ENCODE data around the gene BARHL2. TPM values are rescaled to one million over a fixed set of nuclear protein-coding genes. Genes with fewer than 3 reads are reported as not detected.

The BARHL2 gene
- total RNA-seq, 2 donors from 2014 or later, result not detected

GRCh38 chr1:90712915-90713730 lies 4.0 kb downstream of the BARHL2 start:
- no peak for DNase-seq
- intact Hi-C loops (cut with DNase I), result no loop called here
- no peak for ATAC-seq

- ATAC-seq (no peak), DNase-seq (no peak)
- intact Hi-C loops (cut with DNase I), result no loop called here
These were observed 4.8 kb downstream of the BARHL2 start for GRCh38 chr1:90712153-90712856.

- intact Hi-C loops (cut with DNase I), result no loop called here
- ATAC-seq, result no peak
- no peak for DNase-seq
These were observed 5.4 kb downstream of the BARHL2 start for GRCh38 chr1:90711696-90712095.

- DNase-seq, result no peak
- intact Hi-C loops (cut with DNase I), result no loop called here
- ATAC-seq, result no peak
These were observed 6.2 kb downstream of the BARHL2 start for GRCh38 chr1:90710579-90711536.

GRCh38 chr1:90709535-90709934 lies 7.6 kb downstream of the BARHL2 start:
- ATAC-seq, result no peak
- DNase-seq, result no peak
- intact Hi-C loops (cut with DNase I), result no loop called here

DNA sequence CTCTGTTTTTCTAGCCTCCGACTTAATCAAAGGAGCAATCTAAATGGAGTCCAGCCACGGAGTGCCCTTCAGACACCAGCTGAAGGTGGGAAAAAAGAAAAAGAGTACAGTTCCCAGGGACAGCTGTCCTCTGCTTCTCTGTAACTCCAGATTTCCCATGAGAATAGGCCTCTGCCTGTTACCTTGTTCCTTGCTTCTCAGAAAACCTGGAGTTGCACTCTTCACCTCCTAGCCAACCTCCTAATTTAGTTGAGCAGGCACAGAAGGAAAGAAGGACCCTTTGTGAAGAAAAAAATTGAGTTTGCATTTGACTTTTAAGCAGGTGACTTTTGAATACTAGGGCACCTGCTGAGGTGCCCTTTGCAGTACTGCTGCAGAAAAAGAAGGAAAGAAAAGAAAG lies 8.3 kb downstream of the BARHL2 start:
- DNase-seq, result no peak
- no peak for ATAC-seq
- intact Hi-C loops (cut with DNase I), result no loop called here

DNA sequence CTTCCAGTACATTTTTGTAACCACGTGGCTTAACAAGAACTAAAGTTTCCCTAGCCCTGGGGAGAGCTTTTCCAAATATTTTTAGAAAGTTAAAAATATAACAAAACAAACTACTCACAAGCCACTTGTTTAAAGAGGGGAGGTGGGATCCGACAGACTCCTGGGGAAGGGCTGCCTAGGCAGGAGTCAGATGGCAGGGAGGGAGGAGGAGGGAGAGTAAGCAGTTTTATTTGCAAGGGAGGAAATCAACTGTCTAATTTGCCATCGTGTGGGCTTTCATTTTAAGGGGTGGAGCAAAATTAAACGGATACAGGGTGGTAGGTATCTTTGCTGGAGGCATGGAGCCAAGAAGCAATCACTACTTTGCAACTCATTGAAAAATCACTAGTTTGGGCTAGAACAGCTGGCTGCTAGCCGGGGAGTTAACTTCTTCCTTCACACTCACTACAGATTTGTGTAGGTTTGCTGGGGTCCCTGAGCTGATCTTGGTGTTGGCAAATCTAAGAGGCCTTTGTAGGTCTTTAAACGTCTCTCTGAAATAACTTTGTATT lies 8.8 kb downstream of the BARHL2 start:
- DNase-seq, result no peak
- intact Hi-C loops (cut with DNase I), result no loop called here
- no peak for ATAC-seq

GRCh38 chr1:90707363-90707710 lies 9.8 kb downstream of the BARHL2 start:
- DNase-seq, result no peak
- ATAC-seq, result peak; percentile 81 to 89
- intact Hi-C loops (cut with DNase I), result no loop called here

GRCh38 chr1:90706437-90707362 lies 10.4 kb downstream of the BARHL2 start:
- DNase-seq (no peak), ATAC-seq (peak; percentile 76 to 80)
- intact Hi-C loops (cut with DNase I), result no loop called here

DNA sequence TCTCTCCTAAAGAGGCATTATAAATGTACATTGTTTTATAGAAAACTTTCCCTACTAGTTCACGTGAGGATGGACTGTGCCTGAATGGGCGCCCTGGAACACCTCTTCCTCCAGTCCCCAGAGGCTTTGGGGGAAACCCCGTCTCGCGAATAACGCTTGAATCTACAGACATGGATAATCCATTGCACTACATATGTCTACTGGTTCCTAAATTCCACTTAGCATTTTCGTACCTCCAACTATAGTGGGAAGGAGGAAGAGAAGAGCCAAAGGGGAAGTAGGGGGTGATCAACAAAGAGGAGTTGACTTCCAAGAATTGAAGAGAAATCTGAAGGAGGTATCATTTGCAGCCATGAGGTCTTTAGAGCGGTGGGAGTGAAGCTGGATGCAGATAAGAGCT lies 11.1 kb downstream of the BARHL2 start:
- no peak for DNase-seq
- intact Hi-C loops (cut with DNase I), result no loop called here
- ATAC-seq, result no peak

DNA sequence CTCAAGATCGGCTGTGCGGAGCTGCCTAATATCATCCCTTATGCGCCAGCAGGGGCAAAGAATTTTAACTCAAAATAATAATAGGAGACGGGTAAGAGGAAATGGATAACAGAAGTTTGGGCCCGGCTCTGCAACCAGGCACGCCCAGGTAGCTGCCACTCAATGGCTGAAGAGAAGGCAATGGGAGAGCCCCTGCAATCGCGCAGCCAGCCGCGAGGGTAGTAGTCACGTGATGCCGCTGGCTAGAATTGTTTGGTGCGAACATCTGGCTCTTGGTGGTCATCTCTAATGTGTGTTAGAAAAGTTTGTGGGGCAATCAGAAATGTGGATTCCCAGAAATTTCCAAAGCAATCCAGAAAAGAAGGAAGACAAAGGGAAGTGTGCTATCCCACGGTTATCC lies 12.3 kb downstream of the BARHL2 start:
- DNase-seq (no peak), ATAC-seq (no peak)
- intact Hi-C loops (cut with DNase I), result no loop called here

DNA sequence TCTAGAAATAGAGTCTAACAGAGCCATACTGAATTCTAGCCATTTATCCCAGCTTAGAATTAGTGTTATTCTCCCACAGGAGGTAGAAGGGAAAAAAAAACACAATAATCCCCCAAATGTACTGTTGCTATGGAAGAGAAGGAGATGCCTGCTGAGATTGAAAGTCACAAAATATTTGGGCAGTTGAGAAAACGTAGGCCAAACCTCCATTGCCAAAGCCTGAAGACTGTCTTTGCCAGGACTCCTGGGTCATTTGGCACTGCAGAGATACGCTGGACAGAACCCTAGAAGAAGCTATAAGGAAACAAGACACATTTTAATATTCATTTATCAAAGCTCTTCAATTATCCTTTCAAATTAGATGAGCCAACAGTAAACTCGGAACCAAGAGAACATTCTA lies 22.3 kb downstream of the BARHL2 start:
- intact Hi-C loops (cut with DNase I), result no loop called here
- DNase-seq, result no peak
- ATAC-seq, result no peak

DNA sequence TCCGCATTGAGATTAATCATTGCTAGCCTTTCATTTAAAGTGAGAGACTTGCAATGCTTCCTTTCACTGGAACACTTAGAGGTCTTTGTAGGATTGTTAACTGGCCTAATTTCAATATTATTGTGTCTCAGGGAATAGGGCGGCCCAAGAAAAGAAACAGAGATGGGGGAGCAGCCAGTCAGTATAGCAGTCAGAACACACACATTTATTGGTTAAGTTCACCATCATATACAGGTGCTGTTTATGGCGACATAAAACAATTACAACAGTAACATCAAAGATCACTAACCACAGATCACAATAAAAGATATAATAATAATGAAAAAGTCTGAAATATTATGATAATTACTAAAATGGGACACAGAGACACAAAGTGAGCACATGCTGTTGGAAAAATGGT lies 29.4 kb downstream of the BARHL2 start:
- DNase-seq (no peak), ATAC-seq (no peak)
- intact Hi-C loops (cut with DNase I), result no loop called here

GRCh38 chr1:90675161-90675847 lies 41.8 kb downstream of the BARHL2 start:
- intact Hi-C loops (cut with DNase I), result no loop called here
- DNase-seq (no peak), ATAC-seq (no peak)

DNA sequence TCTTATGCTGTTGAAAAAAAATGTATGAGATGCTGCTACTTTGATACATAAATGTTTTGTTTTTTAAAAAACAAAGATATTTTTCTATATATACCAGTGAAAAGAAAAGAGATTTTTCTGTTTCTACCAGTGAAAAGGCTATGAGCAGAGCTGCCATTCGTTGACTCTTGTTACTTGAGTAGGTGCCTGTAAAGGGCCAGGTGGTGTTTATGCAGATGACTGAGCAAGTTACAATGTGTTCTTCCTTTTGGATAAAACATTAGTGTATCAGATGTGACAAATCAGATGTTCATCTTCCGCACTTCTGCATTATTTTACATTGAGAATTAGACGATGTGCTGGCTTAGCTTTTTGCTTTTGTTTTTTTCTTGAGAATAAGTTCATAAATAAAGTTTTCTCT lies 45.4 kb downstream of the BARHL2 start:
- DNase-seq (no peak), ATAC-seq (no peak)
- intact Hi-C loops (cut with DNase I), result no loop called here

DNA sequence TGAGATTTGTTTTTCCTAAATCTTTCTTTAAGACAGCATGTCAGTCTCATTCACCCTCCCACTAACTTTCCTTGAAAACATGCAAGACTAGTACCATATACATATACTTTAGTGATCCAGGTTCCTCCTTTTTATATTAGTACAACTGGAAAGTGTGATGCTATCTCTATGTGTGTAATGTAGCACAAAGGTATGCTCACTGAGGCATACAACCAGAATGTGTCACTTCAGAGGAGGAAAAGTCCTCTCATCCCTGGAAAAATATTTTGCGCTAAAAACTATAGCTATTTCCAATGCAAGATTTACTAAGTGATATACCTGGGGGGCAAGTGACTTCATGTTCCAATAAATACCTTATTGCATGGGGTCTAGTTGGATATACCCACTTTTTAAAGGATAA lies 45.9 kb downstream of the BARHL2 start:
- DNase-seq (no peak), ATAC-seq (no peak)
- intact Hi-C loops (cut with DNase I), result no loop called here

All from left cardiac atrium (tissue), 4 donors.